ENCODE results near the gene CACNA2D3.

The CACNA2D3 gene

DNA sequence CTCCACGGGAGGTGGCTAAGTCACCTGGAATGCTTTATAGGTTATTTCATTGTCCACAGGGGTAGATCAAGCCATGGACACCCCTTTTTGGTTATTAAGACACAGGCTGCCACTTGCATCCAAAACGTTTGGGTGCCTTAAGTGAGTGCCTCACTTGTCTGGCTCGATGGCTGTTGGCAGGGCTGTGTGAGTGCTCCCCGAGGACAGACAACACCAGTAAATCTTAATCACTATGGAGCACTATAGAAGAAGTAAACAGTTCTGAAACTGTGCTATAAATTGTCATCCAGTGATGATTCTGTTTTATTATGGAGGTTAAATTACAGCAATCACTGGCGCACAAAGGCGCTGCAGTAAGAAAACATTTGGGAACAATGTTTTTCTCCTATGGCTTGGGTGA is 215.5 kb downstream of the CACNA2D3 start:
- no peak for DNase-seq (ENCODE audit: low read depth, low spot score)

DNA sequence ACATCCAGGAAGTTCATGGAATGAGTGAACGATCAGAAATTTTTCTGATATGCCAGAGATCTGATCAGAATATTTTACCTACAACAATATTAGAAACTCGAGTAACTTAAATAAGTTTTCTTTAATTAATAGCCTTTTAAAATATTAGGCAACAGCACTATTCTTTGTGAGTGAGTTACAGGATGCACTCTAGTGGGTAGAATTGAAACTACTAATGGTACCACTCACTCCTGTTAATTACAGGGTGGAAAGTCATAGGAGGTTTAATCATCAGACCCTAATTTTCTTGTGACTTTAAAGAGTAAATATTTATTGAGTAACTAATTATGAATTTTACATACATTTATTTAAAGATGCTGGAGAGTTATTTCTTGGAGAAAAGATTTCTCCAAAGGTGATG is 217.3 kb downstream of the CACNA2D3 start:
- DNase-seq (ENCODE audit: low read depth, low spot score), result no peak

DNA sequence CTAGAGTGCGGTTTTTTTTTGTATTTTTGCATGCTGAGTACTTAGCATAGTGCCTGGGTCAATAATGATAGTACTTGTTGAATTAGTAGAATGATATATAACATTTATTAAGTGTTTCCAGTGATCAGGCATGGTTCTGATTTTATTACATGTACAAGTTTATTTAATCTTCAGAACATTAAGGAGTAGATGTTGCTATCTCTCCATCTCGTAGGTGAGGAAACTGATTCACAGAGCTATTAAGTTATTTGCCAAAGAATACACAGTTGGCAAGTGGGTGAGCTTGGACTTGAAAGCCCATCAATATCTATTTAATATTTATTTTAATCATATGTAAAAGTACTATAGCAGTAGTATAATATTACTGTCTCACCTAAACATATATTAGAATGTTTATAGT is 219.5 kb downstream of the CACNA2D3 start:
- DNase-seq (ENCODE audit: low read depth, low spot score), result no peak

DNA sequence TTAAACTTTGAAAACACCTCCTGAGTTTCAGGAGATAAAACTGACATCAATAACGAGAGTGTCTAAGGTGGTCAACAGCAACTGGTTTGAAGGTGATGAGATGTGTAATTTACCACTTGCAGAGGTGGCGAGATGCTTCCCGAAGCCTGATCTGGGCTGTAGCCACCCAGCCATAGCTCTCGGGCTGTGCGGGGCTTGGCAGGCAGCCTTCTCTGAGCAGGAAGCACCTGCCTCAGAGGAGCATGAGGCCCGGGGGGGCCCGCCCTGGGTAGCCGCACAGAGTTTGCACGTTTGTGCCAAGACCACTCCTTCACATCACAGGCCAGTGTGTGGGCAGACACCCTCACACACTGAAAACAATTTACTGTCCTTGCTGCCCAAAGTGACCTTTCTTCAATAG is 220.3 kb downstream of the CACNA2D3 start:
- DNase-seq (ENCODE audit: low read depth, low spot score), result no peak

DNA sequence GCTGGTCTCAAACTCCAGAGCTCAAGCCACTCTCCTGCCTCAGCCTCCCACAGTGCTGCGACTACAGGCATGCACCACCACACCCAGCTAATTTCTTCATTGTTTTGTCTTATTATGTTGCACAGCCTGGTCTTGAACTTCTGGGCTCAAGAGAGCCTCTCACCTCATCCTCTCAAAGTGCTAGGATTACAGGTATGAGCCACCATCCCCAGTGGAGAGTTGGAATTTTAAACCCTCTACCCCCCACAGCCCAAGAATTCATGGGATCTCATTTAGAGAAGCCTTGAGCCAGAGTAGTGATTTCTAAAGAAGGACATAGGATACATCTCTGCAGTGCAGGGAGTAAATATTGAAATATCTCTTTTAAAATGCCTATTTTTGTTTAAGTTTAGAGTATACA is 221.1 kb downstream of the CACNA2D3 start:
- DNase-seq (ENCODE audit: low read depth, low spot score), result no peak

DNA sequence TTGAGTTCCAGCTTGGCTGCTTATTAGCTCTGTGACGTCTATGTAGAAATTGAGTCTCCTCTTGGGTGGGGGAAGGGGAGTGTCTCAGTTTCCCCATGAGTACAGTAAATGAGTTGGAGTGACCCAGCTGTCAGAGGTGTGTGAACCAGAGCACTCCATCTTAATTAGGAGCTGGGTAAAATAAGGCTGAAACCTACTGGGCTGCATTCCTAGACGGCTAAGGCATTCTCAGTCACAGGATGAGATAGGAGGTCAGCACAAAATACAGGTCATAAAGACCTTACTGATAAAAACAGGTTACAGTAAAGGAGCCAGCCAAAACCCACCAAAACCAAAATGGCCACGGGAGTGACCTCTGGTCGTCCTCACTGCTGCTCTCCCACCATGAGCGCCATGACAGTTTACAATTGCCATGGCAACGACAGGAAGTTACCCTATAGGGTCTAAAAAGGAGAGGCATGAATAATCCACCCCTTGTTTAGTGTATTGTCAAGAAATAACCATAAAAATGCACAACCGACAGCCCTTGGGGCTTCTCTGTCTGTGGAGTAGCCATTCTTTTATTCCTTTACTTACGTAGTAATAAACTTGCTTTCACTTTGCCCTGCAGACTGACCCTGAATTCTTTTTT is 222.4 kb downstream of the CACNA2D3 start:
- DNase-seq (ENCODE audit: low read depth, low spot score), result no peak

DNA sequence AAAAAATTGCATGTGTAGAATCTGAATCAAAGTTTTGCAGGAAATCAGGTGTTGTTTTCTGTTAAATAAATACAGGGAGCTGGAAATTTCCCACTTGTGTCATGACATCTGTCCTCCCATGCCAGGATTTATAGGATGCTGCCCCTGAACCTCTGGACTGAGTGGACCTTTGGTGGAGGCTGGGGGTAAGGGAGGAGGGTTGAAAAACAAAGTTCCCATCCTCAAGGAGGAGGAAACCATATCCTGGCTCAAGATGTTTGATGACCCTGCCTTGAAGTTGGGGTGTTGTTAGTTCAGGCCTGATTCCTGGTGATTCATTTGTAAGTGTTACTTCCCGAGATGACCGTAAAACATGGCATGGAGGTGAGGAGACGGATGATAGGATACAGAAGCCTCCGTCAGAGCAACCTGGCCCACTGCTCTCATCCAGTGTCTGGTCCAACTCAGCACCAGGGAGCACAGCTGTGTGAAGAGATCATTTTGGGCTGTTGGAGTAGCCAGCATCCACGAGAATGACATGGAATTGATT is 223.6 kb downstream of the CACNA2D3 start:
- DNase-seq (ENCODE audit: low read depth, low spot score), result no peak

DNA sequence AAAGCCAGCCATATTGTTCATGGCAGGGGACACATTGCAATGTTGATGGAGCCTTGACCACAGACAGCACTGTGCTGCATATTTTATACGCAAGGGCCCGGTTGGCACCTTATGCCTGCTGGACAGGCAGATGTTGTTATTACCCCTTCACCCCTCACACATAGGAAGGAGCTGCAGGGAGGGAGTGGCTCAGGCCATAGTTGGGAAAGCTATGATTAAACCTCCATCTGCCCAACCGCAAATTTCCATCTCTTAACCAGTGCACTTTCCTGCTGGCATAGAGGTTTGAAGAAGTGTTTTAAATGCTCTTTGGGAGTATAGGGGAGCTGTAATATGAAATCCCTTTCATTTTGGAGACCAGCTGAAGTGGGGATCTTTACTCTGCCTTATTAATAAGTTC is 224.7 kb downstream of the CACNA2D3 start:
- no peak for DNase-seq (ENCODE audit: low read depth, low spot score)

DNA sequence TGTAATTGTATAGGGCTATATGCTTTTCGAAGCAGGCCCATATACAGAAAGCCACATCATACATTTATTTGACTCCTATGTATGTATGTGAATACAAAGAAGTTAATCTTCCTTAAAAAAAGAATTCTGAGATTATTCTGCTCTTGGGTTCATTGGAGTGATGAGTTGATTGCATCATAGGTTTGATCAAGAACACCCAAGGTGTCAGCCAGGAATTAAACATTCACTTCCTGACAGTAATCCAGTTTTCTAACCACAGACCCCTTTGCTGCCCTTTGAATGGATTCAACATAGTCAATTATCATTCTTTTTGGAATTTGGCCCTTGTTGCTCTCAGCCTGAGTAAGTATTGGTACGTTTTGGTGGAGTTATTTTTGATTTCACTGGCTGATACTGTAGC is 225.6 kb downstream of the CACNA2D3 start:
- no peak for DNase-seq (ENCODE audit: low read depth, low spot score)

DNA sequence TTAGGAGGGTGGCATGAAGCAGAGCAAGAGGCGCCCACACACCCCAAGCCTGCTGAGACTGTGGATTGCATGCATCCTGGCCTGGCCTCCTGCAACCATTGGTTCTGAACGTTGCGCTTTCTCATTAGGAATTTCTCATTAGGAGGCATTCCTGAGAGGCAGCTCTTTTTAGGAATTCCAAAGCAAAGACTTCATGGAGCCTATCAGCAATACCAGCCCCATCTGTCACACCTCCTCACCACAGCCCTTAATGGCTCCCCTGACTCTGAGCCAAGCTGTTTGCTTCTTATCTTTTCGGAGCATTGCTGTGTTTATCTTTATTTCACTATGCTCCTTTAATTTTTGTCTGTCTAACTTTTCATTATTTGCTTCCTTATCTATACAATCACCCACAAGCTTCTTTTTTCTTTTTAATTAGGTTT is 226.9 kb downstream of the CACNA2D3 start:
- DNase-seq (ENCODE audit: low read depth, low spot score), result no peak

DNA sequence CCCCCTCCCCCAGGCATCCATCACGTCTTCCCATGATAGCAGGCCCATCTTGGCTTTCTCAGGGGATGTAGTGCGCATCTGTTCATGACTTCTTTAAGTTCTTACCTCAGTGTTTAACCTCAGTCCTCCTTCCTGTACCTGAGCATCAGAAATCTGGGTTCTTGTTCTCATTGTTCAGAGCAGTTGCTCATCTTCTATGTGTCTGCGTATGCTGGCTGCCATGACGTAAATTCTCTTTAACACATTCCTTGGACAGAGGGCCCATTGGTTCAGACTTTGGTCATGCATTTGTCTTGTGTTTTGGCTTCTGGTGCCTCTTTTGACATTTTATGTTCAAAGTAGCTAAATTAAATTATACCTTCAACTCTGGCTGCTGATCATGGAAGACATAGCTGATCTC is 227.3 kb downstream of the CACNA2D3 start:
- DNase-seq (ENCODE audit: low read depth, low spot score), result no peak

DNA sequence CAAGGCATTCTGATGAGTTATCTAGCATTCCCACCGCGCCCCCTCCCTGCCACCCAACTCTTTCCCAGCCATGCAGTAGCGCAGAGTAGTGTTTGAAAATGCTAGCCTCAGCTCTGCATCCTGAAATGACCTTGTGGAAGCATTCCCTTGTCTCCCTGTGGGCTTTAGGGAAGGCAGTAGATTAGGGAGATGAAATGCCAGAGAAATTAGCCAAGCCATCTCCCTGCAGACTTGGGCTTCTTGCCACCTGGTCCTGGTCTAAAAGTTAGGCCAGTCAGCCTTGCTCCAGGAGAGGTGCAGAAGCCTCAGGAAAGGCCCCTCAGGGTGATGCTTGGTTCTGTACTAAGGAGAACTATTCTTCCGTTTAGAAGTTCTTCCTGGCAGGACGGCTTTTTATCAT is 231.2 kb downstream of the CACNA2D3 start:
- no peak for DNase-seq (ENCODE audit: low read depth, low spot score)

DNA sequence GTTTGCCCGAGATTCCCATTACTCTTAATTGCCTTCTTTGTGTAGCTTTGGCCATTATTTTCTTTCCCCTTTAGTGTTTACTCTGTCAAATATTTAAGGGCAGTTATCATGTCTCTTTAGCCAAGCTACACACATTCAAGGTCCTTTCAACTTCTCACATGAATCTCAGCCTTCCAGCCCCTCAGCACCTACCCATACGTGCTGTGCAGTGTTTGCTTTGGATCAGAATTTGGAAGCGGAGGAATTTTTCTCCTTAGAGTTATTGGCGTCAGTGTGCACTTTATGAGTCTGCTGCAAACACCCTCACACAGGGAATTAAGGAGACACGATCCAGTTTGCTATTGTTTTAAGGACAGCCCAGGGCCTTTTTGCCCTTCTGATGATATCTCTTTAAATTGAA is 231.6 kb downstream of the CACNA2D3 start:
- DNase-seq (ENCODE audit: low read depth, low spot score), result no peak

DNA sequence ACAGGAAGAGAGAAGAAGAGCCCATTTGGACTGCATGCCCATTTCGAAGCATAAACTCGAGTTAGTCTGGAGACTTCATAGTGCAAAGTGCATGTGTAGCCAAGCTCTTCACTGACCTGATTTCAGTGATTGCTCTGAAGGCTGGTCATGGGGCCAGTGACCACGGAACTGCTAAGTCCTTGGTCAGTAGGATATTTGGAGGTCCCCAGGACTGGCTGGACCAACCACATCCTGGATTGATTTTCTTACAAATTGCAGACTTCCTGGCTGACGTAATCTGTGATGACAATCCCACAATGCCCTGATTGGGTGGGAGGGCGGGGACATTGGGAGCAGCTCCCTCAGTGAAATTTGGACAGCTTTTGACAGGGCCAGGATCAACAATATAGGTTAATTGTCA is 233.4 kb downstream of the CACNA2D3 start:
- DNase-seq (ENCODE audit: low read depth, low spot score), result no peak

DNA sequence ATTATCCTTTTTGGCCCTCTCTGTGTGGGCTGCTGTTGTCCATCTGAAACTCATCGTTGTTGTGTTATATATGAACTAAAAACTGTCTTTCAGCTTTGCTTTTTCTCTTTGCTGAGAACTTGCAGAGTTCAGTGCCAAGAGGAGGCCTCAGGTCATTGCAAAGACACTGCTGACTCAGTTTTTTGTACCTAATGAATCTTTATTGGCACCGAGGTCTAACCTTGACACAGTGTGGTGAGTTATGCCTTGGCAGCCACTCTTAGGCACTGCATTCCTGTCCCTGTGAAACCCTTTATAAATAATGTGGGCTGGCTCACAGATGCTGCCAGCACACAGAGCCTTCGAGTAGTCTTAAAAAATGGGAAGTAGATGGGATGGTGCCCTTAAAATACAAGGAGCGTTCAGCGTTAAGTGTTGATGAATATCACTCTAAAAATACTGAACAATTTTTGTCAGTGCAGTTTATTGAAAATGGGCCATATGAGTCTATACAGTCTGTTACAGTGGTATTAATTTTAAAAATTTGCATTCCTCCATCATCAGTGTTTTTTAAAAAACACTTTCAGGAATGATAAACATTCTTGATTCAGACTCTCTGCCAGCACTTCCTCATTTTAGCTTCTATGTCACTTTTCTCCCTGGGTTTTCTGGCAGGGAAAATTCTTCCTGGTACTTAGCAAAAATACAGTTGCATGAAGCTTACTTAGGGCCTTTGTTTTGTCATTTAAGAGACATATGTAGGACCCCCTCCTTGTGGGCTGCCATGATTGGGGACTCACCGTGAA is 234.1 kb downstream of the CACNA2D3 start:
- no peak for DNase-seq (ENCODE audit: low read depth, low spot score)

DNA sequence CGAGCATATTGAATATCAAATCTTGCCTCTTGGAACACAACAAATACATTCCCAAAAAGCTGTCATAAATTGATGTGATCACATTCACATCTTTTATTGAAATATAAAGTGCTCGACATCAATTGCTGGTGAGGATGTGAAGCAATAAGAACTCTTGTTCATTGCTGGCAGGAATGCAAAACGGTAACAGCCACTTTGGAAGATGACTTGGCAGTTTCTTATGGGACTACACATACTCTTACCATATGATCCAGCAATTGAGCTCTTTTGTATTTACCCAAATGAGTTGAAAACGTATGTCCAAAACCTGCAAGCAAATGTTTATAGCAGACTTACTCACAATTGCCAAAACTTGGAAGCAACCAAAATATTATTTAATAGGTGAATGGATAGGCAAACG is 234.9 kb downstream of the CACNA2D3 start:
- no peak for DNase-seq (ENCODE audit: low read depth, low spot score)

DNA sequence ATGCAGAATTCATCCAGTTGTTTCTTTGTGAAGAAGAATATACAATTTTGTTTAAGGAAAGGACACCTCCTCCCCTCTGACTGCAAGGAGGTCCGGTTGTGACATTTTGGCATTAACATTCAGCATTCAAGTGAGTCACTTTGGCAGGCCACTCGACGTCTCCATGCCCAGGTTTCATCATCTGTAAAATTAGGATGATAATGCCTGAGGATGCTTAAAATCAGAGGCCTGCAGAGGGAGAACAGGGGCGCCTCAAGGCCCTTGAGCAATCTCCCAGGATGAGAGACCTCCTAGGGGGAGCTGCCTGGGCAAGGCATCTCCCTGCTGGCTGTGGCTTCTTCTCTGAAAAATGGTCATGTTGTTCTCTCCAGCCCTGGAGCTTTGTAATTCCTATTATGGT is 236.0 kb downstream of the CACNA2D3 start:
- DNase-seq (ENCODE audit: low read depth, low spot score), result no peak

DNA sequence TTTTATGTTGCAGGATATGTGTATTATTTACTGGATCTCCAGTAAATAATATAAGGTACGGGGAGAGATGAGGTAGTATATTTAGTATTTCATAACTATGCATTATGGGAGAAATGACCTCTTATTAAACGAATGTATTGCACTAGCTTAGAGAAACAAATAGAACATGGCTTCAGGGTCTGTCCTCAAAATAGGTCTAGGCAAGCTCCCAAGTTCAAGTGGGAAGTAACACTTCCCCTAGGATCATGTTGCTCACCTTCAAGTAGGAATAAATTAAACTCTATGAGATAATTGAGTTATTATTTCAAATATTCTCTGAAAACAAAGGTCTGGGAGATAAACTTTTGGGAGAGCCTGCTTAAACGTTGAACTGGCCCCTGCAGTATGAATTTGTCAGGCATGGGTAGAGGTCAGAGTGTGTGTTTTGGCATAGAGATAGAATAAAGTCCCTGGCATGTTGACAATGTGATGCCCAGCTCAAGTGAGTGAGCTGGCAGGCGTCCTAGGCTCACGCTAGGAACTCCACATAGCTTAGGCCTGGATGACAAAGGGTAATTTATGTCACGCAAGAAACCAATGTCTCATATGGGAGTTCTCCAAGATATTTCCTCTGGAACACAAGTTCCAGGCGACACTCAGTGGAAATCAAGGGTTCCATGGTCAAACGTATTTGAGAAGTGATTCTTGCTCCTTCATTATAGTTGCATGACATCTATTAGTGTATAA is 236.8 kb downstream of the CACNA2D3 start:
- DNase-seq (ENCODE audit: low read depth, low spot score), result no peak

DNA sequence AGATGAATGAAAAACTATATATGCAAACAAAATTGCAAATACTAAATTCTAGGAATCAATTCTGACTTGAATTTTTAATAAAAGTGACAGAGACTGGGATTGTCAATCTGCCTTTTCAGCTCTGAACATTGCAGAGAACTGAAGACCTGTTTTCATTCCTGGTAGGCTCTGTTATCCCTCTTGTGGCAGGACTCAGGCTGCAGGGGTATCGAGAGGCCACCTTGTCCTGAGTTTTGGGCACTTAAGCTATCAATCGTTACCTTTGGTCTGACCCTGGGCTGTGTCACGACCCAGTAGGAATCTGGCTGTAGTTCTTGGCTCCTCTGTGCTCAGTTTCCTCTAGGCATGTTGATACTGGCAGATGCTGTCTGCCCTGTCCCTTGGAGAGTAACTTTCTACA is 238.0 kb downstream of the CACNA2D3 start:
- no peak for DNase-seq (ENCODE audit: low read depth, low spot score)

DNA sequence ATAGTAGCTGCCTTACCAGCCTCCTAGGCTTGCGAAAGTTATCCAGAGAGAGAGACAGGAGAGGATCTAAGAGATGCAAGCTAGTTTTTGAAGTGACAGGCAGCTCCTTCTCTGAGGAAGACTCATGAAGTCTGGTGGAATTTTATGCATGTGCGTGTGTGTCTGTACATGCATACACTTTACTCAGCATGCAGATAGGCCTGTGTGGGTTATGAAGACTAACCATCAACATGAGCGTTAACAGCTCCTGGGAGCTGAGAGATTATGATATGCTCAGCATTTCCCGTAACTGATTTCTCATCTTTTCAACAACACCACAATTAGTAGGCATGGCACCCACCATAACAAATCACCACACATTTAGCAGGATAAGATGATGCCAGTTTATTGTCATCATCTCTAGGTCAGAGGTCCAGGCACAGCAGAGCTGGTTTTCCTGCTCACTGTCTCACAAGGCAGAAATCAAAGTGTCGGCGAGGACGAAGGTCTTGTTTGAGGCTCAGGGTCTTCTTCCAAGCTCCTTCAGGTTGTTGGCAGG is 239.5 kb downstream of the CACNA2D3 start:
- DNase-seq (ENCODE audit: low read depth, low spot score), result no peak

DNA sequence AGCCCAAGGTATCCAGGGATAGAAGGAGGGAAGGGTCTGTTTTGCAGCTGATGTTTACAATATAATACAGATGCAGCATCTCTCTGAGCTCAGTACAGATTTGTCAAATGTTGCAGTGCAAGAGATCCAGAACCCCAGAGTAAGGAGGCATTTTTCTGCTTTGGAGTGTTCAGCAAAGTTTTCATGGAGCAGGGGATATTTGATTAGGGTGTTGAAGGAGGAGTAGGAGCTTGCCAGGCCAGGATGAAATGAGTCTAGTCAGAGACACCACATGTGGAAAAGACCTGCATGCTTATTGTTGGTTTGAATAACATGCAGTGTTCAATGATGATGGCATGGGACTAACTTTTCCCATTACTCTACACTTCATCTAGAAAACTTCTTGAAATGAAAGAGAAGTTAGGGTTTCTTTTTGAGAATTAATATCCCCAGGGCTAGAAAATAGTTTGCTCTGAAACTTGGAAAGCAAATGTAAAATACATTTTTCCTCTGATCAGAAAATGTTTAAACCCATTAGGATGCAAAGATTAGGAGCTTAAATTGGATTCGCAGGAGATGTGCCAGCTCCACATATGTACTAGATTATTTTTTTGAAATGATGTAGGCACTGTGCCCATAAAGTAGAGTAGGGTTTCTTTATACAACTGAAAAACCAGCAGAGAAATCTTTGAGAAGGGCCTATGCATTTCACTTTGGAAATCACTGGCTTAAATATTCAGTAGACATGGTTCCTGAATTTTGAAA is 243.8 kb downstream of the CACNA2D3 start:
- no peak for DNase-seq (ENCODE audit: low read depth, low spot score)

DNA sequence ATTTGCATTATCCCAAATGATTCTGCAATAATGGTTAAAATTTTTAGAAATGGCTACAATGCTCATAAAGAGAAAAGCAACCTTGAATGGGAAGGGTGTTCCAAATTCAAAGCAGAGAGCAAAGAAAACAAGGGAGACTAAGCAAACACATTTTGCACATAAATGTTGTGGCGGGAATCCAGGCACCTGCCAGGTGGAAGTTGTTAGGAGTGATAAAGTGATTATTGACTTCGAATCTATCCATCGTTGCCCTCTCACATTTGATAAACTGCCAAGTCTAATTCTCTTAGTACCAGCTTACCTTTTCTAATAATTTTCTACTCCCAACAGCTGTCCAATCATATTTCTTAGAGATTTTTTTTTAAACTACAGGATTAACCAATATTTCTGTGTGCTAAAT is 244.5 kb downstream of the CACNA2D3 start:
- DNase-seq (ENCODE audit: low read depth, low spot score), result no peak
